Astrocyte of the spinal cord (primary cell): ENCODE measurements around the gene SLC4A7.
A peak's percentile ranks its signal among the peaks of the same experiment; 100 is the strongest.

Experiments used
- DNase-seq: peaks from one replicate; pipeline ENCODE4 v3.0.0; 2011; ENCODE audit warnings: low read depth, low spot score
- H3K4me3 ChIP-seq: 2 replicates; pipeline ENCODE4 v1.5.1; 2011; ENCODE audit warnings: low read depth, mild to moderate bottlenecking, low read length, moderate library complexity
- CTCF ChIP-seq: IDR thresholded peaks from 2 replicates; pipeline ENCODE4 v1.5.1; 2012; ENCODE audit warnings: low read depth, mild to moderate bottlenecking, low read length, inconsistent platforms
- in situ Hi-C: cut with HindIII; loops from 2 replicates; pipeline ENCODE4 v1.10.0; 2017; ENCODE audit warnings: low sequenced_read_pairs

SLC4A7 gene

GRCh38 chr3:27521872-27522265 lies 37.7 kb upstream of the SLC4A7 start:
- no peak overlapping the region for H3K4me3 ChIP-seq
- TF ChIP-seq CTCF = no peak
- in situ Hi-C loops = no loop called here
- DNase-seq = no peak

- in situ Hi-C loops = no loop called here
- no peak for TF ChIP-seq CTCF
- H3K4me3 ChIP-seq = no peak overlapping the region
- DNase-seq = peak; percentile 84
These were observed 37.1 kb upstream of the SLC4A7 start for GRCh38 chr3:27521179-27521871.

GRCh38 chr3:27511724-27512422 lies 27.7 kb upstream of the SLC4A7 start:
- TF ChIP-seq CTCF = no peak
- H3K4me3 ChIP-seq = no peak overlapping the region
- DNase-seq = no peak
- in situ Hi-C loops = no loop called here

- no peak for TF ChIP-seq CTCF
- no peak overlapping the region for H3K4me3 ChIP-seq
- in situ Hi-C loops = no loop called here
- DNase-seq = no peak
These were observed 25.2 kb upstream of the SLC4A7 start for GRCh38 chr3:27509376-27509775.

- no peak for DNase-seq
- H3K4me3 ChIP-seq = no peak overlapping the region
- TF ChIP-seq CTCF = no peak
- in situ Hi-C loops = no loop called here
These were observed 24.2 kb upstream of the SLC4A7 start for GRCh38 chr3:27508424-27508823.

- in situ Hi-C loops = no loop called here
- H3K4me3 ChIP-seq = no peak overlapping the region
- no peak for TF ChIP-seq CTCF
- DNase-seq = peak; percentile 27
These were observed 23.5 kb upstream of the SLC4A7 start for GRCh38 chr3:27507515-27508266.
